Stimulated activated CD8-positive, alpha-beta memory T cell treated with anti-CD3 and anti-CD28 coated beads, Interleukin-4, amount 100 ng/mL, for 1 hour (primary cell): Measurements from ENCODE around the gene VASH1.

Source experiments
- DNase-seq, 2 donors: peaks; one replicate each; pipeline ENCODE4 v3.0.0-alpha.2; 2020; ENCODE audit warnings: low read depth in 2 of 2, low spot score in 1 of 2

VASH1 gene

GRCh38 chr14:76742185-76742584 lies 19.1 kb upstream of the VASH1 start:
- DNase-seq: no peak

GRCh38 chr14:76742966-76743365 lies 18.3 kb upstream of the VASH1 start:
- DNase-seq: no peak

DNA sequence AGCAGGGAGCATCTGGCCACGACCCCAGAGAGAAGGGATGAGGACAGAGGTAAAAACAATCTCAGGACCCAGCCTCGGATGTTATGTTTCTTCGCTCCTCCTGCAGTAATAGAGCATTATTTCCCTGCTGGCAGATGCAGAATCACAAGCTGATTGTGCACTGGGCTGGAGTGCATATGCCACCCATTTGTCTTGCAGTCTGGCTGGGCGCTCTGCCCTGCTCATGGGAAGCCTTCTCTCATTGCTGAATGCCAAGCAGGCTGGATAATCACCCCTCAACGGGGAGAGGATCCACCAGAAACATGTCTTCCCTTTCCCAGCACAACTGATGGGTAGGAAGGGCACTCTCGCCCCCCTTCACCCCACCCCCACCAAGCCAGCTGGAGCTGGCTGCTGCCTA lies 8.5 kb upstream of the VASH1 start:
- DNase-seq: no peak

DNA sequence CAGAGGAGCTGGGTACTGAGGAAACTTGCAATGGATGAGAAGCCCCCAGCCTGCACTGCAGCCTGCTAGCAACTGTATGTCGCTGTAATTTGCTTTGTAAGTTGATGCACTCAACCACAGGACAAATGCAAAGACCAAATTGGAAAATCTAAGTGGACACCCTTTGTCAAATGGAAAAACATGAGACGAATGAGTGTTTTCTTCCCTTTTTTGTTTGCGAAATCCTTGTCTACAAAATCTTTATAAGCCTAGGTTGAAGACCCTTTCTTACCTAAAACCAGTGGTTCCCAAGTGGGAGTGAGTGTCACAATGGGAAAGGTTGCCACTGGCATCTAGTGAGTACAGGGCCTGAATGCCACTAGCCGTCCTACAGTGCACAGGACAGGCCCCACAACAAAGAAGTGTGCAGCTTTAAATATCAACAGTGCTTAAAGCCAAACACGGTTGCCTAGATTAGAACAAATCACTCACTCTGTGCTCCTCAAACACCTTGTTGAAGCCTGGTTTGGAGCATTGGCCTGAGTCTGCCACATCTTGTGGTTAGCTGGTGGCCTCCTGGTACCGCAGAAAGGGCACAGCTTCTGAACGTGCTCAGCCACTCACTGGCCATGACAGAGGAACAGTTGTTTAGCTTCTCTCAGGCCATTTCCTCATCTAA lies 7.6 kb upstream of the VASH1 start:
- DNase-seq: no peak

- no peak for DNase-seq
Measured at GRCh38 chr14:76754586-76754985, 6.7 kb upstream of the VASH1 start.

GRCh38 chr14:76755610-76756370 lies 5.5 kb upstream of the VASH1 start:
- no peak for DNase-seq

DNA sequence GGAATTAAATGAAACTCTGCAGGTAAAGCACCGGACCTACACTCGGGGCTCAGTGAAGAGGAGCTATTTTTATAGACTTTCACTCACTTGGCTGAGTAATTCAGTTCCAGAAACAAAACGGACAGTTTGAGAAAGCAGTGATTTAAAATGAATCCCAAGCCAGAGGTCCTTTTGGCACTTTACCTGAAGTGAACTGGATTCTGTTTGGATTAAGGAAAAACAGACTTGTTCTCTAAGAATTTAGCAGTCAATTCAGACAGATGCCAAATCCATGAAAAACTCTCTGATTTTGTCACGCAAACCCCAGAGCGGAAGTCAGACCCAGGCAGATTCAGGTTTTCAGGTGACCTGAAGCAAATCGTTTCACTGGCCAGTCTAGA lies 4.9 kb upstream of the VASH1 start:
- no peak for DNase-seq

DNA sequence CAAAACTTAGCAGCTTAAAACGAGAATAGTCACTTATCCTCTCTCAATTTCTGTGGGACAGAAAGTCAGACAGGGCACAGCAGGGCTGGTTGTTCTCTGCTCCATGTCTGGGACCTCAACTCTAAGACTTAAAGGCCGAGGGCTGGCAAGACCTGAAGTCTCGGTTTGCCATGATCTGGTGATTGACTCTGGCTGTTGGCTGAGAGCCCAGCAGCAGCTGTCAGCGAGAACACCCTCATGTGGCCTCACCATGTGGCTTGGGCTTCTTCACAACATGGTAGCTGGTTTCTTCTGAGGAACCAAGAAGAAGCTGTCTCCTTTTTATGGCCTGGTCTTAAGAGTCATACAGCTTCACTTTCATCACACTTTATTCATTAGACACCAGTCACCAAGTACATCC lies 1.7 kb upstream of the VASH1 start:
- no peak for DNase-seq

DNA sequence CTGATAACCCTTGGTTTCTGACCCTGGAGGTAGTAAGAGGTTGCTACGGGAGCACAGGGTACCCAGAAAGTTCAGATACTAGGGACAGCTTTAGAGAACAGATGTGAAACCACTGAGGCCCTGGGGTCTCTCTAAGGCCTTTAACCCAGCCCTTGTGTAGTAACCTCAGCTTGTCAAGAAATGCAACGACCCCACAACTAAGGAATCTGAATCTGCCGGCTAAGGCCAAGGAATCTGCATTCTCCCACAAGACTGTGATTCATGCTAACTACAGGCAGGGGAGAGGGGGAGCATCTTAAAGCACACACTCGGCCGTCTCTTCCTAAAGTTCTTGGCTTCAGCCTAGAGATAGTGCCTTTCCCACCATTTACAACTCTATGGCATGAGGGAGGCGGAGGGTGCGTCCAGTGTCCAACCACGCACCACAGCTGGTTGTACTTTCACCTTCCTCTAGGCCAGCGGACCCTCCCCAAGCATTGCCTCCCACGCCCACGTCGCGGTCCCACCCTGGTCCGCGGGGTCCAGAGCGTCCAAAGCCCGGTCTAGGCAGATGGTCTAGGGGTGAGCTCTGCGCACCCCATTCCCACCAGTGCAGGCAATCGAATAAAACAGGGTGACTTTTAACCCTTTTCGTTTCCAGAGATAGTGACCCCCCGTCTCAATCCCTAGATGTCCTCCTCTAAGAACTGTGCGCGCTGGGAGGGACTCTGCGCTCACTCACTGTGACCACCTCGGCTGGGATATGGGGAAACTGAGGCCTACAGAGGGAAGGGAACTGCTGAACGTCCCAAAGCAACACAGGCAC lies 735 bp upstream of the VASH1 start:
- DNase-seq: no peak

DNA sequence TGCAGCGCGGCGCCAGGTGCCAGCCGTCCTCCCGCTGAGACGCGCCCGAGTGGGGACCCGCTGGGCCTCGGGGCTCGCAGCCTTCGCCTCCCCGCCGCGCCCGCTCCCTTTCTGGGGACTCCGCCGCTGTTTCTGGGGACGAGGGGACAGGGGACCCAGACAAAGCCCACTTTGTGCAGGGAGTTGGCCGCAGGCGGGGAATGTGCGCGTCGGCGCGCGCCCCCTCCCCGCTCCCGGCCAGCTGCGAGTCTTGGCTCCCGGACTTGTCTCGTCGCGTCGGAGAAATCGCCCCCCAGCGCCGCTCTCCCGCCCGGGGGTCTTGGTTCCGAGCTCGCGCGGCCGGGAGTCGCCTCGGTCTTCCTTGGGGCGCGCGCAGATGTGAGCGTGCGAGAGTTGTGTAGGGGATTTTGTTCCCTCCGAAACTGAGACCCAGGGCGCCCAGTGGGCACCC lies 717 bp downstream of the VASH1 start:
- no peak for DNase-seq

DNA sequence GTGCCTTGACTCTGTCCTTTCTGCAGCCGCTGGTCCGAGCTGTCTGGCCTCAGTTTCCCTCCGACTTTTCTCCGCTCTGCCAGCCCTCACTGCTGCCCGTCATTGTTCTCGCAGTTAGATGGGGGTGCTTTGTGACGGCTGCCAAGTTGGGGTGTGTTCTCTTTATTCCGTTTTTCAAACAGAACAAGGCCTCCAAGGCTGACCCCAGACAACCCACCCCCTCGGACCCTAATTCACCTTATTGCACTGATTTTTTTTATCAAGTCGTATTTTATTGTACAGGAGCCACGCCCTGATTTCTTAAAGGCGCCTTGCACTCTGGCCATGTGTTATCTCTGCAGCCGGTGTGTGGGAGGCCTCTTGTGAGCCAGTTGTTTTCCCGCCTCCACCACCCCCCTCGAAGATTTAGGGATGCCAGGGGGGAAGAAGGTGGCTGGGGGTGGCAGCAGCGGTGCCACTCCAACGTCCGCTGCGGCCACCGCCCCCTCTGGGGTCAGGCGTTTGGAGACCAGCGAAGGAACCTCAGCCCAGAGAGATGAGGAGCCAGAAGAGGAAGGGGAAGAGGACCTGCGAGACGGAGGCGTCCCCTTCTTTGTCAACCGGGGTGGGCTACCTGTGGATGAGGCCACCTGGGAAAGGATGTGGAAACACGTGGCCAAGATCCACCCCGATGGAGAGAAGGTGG lies 1.3 kb downstream of the VASH1 start:
- DNase-seq: no peak

- DNase-seq: no peak
Measured at GRCh38 chr14:76763096-76764041, 2.1 kb downstream of the VASH1 start.

DNA sequence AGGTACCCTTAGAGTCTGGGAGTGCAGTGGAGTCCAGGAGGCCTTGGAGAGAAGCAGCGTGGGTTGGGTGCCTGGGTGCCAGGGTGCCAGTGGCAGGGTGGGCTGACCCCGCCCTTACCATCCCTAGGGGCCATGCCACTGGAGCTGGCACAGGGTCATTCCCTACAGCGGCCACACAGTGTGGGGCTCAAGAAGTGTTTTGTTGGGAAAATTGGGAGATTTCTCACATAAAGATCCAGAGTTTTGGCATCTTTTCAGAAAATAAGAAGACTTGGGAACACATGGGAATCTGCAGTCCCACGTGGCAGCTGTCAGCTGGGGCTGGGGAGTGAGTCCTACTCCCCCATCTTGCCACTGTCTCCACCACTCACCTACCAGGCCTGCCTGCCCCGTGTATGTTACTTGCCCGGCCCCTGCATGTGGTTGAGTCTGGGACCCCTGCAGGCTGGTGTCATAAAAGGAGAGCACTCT lies 4.2 kb downstream of the VASH1 start:
- no peak for DNase-seq

DNA sequence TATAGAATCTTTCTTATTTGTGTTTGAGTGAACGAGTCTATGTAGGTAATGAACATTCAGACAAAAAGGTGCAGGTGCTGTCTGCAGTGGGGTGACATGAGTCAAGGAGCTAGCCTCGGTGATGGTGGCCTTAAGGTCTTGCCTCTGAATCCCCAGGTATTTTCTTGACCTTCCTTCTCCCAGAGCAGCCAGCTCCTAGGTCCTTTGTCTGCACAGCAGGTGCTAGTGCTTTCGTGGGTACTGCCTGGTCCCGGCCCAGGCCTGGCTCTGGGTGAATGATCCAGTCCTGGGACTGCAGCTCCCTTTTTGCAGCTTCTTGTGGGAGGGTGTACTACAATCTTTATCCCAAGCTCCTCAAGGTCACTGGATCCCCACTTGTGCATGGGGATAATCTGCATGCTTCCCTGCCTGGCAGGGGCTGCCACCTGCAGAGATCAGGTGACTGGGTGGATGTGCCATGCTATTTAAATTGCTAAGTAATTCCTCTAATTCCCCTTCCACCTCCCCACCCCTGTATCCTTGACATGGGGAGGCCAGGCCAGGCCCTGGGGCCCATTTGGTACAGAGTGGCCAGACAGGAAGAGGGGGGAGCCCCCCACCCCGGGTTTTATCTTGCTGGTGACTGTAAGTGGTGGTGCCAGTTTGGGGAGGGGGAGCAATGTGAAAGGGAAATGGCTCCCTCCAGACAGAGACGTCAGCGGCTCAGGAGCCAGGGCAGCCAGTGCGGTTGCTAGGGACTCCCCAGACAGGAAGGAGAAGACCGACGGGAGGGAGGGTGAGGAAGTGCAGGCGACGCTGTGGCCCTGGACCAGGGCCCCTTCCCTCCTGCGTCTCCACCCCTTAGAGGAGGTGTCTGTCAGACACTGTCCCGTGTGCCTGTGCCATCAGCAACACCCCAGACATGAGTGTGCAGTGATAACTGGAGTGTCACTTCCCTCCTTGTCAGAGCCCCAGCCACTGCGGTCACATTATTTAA lies 6.7 kb downstream of the VASH1 start:
- DNase-seq: peak in 1 of 2 donors; percentile 5

- DNase-seq: no peak
Measured at GRCh38 chr14:76768671-76769500, 7.6 kb downstream of the VASH1 start.

DNA sequence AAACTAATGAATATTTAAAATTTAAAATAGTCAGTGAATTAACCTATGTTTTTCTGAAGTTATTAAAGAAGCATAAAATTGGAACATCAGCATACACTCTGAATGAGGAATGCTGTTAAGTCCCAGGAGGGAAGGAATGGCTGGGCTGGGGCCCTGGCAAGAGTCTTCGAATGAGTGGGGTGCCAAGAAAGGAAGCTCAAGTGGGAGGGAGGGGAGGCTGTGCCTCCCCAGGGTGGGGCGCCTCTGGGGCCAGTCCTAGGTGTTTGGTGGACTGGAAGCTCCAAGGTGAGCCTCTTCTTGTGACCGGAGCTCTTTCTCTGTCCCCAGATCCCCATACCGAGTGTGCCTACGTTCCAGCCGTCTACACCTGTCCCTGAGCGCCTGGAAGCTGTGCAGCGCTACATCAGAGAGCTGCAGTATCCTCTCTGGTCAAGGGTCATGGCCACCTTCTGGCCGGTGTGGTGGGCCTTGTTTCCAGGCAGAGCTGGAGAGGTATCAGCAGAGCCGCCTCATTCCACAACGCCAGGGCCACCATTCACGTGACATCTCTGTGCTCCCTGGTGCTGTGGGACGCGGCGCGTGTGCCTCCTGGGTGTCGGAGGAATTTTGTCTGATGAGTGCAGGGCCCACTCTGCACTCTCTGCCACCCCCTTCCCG lies 8.5 kb downstream of the VASH1 start:
- DNase-seq: no peak
